GM21390 (cell line): Measurements from ENCODE around the gene OVOL2.

Source experiments
- ATAC-seq: cut with Tn5 transposase; IDR thresholded peaks from one replicate; pipeline ENCODE4 v1.9.1; 2021; ENCODE audit not compliant: unreplicated experiment

OVOL2 gene

GRCh38 chr20:18016772-18017171 lies 40.9 kb downstream of the OVOL2 start:
- ATAC-seq = no peak

- ATAC-seq = no peak
Measured at GRCh38 chr20:18014411-18014810, 43.3 kb downstream of the OVOL2 start.

DNA sequence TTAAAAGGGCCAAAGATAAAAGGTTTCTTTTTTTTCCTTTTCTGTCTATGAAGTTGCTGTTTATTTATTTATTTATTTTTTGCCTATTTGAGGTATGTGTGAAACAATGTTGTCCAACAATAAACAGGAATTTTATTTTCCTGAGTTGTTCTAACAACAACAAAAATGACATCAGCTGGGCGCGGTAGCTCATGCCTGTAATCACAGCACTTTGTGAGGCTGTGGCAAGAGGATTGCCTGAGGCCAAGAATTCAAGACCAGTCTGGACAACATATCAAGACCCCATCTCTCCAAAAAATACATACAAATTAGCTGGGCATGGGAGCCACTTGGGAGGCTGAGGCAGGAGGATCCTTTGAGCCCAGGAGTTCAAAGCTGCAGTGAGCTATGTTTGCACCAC lies 44.8 kb downstream of the OVOL2 start:
- no peak for ATAC-seq

DNA sequence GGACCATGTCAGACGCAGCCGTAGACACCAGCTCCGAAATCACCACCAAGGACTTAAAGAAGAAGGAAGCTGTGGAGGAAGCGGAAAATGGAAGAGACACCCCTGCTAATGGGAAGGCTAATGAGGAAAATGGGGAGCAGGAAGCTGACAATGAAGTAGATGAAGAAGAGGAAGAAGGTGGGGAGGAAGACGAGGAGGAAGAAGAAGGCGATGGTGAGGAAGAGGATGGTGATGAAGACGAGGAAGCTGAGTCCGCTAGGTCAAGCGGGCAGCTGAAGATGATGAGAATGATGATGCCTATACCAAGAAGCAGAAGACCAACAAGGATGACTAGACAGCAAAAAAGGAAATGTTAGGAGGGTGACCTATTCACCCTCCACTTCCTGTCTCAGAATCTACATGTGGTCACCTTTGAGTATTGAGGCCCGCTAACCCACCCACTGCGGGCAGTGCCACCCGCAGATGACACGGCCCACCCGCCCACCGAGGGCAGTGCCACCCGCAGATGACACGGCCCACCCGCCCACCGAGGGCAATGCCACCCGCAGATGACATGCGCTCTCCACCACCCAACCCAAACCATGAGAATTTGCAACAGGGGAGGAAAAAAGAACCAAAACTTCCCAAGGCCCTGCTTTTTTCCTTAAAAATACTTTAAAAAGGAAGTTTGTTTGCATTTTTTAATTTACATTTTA lies 45.6 kb downstream of the OVOL2 start:
- ATAC-seq = no peak

GRCh38 chr20:18011482-18011881 lies 46.2 kb downstream of the OVOL2 start:
- ATAC-seq = no peak

DNA sequence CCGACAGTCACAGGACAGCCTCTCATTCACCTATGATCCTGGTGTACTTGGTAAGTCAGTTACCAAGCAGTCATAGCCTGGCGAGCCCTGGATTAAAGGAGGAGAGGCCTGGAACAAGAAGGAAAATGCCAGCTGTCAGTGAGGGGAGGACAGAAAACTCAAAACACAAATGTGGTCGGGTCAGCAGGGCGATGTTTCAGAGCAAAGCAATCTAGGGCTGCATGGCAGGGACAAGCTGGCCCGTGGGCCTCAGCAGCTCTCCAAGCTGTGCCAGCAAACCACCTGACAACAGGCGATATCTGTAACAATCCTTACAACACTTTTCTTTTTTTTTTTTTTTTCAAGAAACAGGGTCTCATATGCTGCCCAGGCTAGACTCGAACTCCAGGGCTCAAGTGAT lies 48.6 kb downstream of the OVOL2 start:
- no peak for ATAC-seq

GRCh38 chr20:18007534-18008292 lies 50.0 kb downstream of the OVOL2 start:
- ATAC-seq = no peak

- ATAC-seq = no peak
Measured at GRCh38 chr20:18006684-18007083, 51.0 kb downstream of the OVOL2 start.

DNA sequence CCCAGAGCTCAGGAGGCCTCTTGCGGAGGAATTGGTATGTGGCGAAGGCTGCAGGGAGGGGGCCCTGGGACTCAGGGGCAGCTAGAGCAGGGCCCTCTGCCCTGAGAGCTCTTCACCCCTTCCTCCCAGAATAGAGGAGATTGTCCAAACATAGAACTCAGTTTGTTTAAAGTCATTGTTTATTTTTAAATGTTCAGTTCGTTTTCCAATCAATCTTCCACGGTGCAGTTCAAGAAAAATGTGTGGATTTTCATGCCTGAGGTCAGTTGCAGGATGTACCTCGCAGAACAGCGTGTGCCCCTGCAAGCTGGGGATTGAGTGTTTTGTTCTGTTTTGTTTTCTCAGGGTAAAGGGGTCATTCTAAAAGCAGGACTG lies 51.7 kb downstream of the OVOL2 start:
- no peak for ATAC-seq

GRCh38 chr20:18005170-18005989 lies 52.3 kb downstream of the OVOL2 start:
- ATAC-seq = peak; percentile 95

DNA sequence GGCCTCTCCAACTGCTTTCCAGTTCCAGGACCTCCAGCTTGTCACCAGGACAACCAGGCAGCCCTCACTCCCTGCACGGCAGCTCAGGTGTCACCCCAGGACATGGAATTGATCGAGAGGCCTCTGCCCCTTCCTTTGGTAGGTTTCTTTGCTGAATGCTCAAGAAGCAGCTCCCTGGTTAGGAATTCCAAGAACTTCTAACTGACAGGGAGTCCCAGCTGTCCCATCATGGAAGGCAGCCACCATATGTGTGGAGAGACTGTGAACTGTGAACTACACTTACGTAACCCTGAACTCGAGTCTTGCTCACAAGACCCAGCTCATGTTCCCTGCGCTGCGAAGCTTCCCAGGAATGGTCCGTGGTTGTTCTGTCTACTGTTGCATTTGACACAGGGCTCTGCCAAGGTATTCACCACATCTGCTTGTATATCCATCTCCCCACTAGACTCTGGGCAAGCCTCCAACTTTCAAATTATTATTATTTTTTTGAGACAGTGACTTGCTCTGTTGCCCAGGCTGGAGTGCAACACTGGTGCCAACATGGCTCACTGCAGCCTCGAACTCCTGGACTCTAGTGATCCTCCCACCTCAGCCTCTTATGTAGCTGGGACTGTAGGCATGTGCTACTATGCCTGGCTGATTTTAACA lies 53.2 kb downstream of the OVOL2 start:
- no peak for ATAC-seq

- peak; percentile 36 for ATAC-seq
Measured at GRCh38 chr20:18003897-18004296, 53.8 kb downstream of the OVOL2 start.

DNA sequence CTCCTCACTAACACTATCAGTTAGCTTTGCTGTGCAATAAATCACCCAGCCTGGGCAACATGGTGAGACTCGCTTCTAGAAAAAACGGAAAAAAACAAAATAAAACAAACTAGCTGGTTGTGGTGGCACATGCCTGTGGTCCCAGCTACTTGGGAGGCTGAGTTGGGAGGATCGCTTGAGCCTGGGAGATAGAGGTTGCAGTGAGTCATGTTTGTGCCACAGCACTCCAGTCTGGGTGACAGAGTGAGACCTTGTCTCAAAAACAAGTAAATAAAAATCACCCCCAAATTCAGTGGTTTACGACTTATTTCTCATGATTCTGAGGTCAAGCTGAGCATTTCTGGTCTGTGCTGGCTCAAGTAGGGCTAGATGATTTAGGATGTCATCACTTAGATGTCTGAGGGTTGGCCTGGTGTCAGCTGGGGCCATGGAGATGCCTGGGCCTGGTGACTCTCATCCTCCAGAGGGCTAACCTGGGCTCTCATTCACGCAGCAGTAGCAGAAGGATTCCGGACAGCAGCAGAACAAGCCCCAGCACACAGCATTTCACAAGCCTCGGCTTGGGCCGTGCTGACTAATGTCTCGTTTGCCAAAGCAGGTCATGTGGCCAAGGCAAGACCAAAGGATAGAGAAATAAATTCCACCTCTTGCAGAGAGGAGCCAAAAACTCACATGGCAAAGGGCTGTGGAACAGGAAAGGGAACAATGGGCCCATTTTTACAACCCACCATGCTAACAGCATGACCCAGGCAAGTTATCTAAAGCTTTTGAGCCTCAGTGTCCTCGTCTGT lies 56.4 kb downstream of the OVOL2 start:
- ATAC-seq = no peak

DNA sequence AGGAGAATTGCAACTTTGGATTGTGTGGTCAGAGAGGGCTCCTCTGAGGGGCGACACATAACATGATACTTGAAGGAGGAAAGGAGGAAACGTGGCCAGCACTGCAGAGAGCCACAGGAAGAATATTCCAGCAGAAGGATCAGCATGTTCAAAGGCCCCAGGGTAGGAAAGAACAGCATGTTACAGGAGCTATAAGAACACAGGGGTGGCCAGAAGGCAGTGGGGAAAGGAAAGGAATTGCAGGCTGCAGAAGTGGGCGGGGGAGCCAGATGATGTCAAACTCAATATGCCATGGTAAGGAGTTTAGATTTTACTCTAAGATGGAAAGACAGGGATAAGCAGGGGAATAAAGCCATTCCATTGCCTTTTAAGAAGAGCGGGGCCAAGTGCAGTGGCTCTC lies 58.1 kb downstream of the OVOL2 start:
- no peak for ATAC-seq

DNA sequence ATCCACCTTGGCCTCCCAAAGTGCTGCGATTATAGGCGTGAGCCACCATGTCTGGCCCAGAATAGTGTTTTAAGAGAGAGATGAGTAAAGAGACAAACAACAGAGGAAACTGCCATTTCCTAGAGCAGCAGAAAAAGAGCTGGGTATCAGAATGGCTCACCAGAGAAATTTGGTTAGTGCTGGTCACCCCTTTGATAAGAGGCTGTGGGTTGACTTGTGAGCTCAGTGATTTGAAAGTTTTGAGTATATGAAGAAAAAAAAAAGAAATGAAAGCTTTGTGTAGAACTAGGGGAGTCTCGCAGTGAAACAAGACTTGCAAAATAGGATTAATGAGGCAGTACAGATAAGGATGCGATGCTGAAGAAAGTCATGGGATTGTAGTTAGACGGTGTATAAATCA lies 59.3 kb downstream of the OVOL2 start:
- ATAC-seq = no peak

DNA sequence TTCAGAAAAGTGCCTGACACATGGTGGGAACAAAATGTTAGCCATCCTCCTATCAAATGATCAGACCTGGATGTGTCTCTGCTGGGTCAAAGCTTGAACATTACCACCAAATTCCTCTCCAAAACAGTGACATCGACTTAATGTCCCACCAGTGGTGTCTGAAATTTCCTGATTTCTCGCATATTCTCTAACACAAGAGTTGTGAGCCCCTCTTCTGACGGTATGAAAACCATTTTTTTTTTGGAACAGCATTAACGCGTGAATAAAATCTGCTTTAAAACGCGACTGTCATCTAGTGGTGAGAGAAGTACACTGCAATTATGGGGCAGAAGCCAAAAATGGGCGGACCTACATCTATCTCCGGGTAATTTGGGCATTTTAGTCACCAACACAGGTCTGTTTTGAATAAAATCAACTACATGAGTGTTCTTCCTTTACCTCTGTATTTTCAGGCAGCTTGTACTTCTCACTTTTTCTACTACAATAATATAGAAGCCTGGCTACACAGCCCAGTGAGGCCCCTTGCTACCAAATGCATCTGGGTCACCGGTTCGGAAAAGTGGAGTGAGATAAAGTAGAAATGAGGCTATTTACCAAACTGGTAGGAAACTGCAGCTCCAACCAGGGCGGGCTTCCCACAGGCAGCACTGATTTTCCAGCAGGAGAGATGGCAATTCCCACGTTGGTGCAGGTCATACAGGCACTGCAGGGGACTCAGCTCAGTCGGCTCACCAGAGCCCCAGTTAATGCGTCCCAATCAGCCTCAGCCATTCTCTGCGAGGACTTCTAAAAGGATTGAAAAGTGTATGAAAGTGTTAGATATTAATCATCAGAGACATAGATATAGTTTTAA lies 61.5 kb downstream of the OVOL2 start:
- ATAC-seq = peak; percentile 53

DNA sequence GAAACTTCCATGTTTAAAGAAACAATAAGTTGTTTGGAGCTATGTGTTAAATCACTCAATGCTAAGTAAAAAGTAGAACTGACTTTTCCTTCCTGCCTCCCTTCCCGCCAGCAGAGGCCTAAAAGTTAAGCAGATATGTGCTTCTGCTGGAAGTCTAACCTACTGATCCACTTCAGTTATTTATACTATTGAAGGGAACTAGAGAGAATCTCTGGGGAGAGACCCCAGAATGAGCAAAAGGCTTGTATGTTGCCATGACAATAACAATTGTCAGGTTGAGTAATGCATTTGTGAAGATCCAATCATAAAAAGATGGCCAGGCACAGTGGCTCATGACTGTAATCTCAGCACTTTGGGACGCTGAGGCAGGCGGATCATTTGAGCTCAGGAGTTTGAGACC lies 64.2 kb downstream of the OVOL2 start:
- ATAC-seq = no peak

DNA sequence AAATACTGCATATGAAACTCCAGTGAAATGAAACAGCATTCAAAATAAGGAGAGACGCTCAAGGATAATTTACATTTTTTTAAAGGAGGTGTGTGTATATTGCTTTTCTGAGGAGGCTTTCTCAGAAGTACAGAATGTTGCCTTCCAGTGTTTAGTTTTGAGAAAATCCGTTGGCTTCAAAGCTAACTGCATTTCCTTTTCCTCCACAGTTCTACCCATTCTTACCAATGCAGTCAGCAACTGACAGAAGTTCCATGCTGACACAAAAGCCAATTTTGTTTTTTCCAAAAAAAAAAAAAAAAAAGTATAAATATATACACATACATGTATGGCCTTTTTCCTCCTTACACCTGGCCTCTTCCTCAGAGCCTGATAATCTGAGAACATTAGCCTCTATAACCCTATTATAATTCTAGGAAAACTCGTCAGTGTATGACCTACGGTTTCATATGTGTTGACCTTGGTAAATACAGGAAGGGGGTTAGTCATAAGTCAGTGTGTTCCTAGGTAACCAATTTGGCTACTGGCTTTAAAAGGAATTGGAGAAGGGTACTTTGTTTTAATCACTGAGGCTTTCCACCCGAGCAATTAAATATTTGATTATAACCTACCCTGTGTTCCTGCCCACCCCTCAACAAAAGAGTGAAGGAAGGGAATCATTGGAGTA lies 64.7 kb downstream of the OVOL2 start:
- ATAC-seq = no peak

DNA sequence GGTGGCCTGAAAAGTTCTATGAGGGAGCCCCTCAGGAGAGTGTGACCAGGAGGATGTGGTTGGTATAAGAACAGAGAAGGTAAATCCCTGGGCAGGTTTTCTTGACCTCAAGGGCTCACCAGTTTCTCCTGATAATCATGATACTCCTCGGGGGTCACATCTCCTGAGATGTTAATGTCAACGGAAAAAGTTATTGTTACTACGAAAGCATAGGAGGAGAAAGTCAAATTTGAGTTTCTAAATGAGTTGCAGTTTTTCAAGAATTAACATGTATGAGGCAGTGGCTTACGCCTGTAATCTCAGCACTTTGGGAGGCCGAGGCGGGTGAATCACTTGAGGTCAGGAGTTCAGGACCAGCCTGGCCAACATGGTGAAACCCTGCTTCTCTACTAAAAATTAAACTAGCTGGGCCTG lies 65.5 kb downstream of the OVOL2 start:
- ATAC-seq = peak; percentile 43
